Uterus (tissue), 2 donors: ENCODE data around the gene HTR3B.

Experiments used
- POLR2A ChIP-seq, 2 donors: fragments of 450-650 bp; IDR thresholded peaks; one replicate each; pipeline ENCODE4 v1.6.1; 2016; ENCODE audit warnings: antibody characterized with exemption in 2 of 2, mild to moderate bottlenecking in 1 of 2, moderate library complexity in 1 of 2
- TF ChIP-seq, protein P1 (sequence below), 4 experiments: fragments of 200-600 bp in 2 of 4; fragments of 450-650 bp in 2 of 4; sonication (generic) in 2 of 4; IDR thresholded peaks; one replicate each; pipeline ENCODE4 v1.5.1; 2016 to 2019; ENCODE audit warnings: antibody characterized with exemption in 4 of 4, mild to moderate bottlenecking in 2 of 4, moderate library complexity in 1 of 4

DNA sequence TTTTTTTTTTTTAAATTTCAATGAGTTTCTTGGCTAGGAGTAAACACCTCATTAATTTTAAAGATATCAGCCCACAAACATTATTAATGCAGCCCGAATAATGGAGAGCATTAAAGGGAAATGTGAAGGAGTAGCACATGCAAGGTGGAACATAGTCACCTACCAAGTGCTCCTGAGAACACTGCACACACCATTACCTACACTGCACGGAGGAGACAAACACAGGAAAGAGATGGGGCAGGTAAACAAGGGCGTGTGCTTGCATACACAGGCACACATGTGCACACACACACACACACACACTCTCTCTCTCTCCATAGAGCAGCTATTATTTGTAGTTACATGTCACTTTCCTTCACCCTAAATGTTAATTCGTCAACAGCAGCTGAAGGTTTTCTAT is 30.2 kb downstream of the HTR3B start:
- TF ChIP-seq, protein P1, sequence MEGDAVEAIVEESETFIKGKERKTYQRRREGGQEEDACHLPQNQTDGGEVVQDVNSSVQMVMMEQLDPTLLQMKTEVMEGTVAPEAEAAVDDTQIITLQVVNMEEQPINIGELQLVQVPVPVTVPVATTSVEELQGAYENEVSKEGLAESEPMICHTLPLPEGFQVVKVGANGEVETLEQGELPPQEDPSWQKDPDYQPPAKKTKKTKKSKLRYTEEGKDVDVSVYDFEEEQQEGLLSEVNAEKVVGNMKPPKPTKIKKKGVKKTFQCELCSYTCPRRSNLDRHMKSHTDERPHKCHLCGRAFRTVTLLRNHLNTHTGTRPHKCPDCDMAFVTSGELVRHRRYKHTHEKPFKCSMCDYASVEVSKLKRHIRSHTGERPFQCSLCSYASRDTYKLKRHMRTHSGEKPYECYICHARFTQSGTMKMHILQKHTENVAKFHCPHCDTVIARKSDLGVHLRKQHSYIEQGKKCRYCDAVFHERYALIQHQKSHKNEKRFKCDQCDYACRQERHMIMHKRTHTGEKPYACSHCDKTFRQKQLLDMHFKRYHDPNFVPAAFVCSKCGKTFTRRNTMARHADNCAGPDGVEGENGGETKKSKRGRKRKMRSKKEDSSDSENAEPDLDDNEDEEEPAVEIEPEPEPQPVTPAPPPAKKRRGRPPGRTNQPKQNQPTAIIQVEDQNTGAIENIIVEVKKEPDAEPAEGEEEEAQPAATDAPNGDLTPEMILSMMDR (IDR thresholded peaks at IDR 0.05) = no peak
- no peak for TF ChIP-seq POLR2A (IDR thresholded peaks at IDR 0.05)
